H9 (cell line): ENCODE data around the gene DPYSL5. TPM values are rescaled to one million over a fixed set of nuclear protein-coding genes. Genes with fewer than 3 reads are reported as not detected.

Source experiments
- DNase-seq: peaks from one replicate; pipeline ENCODE4 v3.0.0-alpha.2; 2017
- H2AFZ ChIP-seq: one replicate; pipeline ENCODE4 v1.6.1; 2013; ENCODE audit warnings: mild to moderate bottlenecking, low read length, control low read depth, moderate library complexity
- H2AK5ac ChIP-seq: 2 replicates; pipeline ENCODE4 v1.6.1; 2013; ENCODE audit warnings: low read length, control low read depth, mixed read lengths; ENCODE audit not compliant: insufficient read length
- H2BK120ac ChIP-seq: one replicate; pipeline ENCODE4 v1.6.1; 2013; ENCODE audit warnings: low read depth, mild to moderate bottlenecking, low read length, control low read depth, inconsistent platforms; ENCODE audit not compliant: poor library complexity, severe bottlenecking
- H2BK12ac ChIP-seq: 2 replicates; pipeline ENCODE4 v1.6.1; 2013; ENCODE audit warnings: low read length, control low read depth, mixed read lengths, low read depth; ENCODE audit not compliant: insufficient read length
- H2BK15ac ChIP-seq: 2 replicates; pipeline ENCODE4 v1.6.1; 2013; ENCODE audit warnings: low read depth, low read length, control low read depth
- H2BK20ac ChIP-seq: one replicate; pipeline ENCODE4 v1.6.1; 2013; ENCODE audit warnings: low read depth, mild to moderate bottlenecking, low read length, control low read depth, inconsistent platforms; ENCODE audit not compliant: poor library complexity, severe bottlenecking
- H2BK5ac ChIP-seq: 2 replicates; pipeline ENCODE4 v1.6.1; 2013; ENCODE audit warnings: low read length, control low read depth, mixed read lengths; ENCODE audit not compliant: insufficient read length
- H3K14ac ChIP-seq: 2 replicates; pipeline ENCODE4 v1.6.1; 2013; ENCODE audit warnings: low read length, control low read depth; ENCODE audit not compliant: insufficient read depth
- H3K18ac ChIP-seq: 2 replicates; pipeline ENCODE4 v1.6.1; 2013; ENCODE audit warnings: low read depth, mild to moderate bottlenecking, mixed read lengths, low read length, control low read depth; ENCODE audit not compliant: insufficient read length
- H3K23ac ChIP-seq: 2 replicates; pipeline ENCODE4 v1.6.1; 2013; ENCODE audit warnings: low read length, control low read depth, mixed read lengths, low read depth; ENCODE audit not compliant: insufficient read length
- H3K23me2 ChIP-seq: 2 replicates; pipeline ENCODE4 v1.6.1; 2013; ENCODE audit warnings: low read depth, mild to moderate bottlenecking, mixed read lengths, low read length, control low read depth; ENCODE audit not compliant: insufficient read length, poor library complexity, severe bottlenecking
- H3K27ac ChIP-seq: 2 replicates; pipeline ENCODE4 v1.5.1; 2013; ENCODE audit warnings: low read length, control low read depth, mixed read lengths, low read depth; ENCODE audit not compliant: insufficient read length
- H3K27me3 ChIP-seq: 2 replicates; pipeline ENCODE4 v1.6.1; 2013; ENCODE audit warnings: low read length, control low read depth, inconsistent platforms; ENCODE audit not compliant: insufficient read depth
- H3K4ac ChIP-seq: 2 replicates; pipeline ENCODE4 v1.6.1; 2013; ENCODE audit warnings: low read depth, mild to moderate bottlenecking, control low read depth, inconsistent platforms, low read length, moderate library complexity
- H3K4me1 ChIP-seq: 2 replicates; pipeline ENCODE4 v1.6.1; 2013; ENCODE audit warnings: low read length, control low read depth, inconsistent platforms; ENCODE audit not compliant: insufficient read depth
- H3K4me2 ChIP-seq: 2 replicates; pipeline ENCODE4 v1.6.1; 2013; ENCODE audit warnings: low read length, control low read depth, mixed read lengths; ENCODE audit not compliant: insufficient read length, insufficient read depth
- H3K56ac ChIP-seq: 2 replicates; pipeline ENCODE4 v1.6.1; 2013; ENCODE audit warnings: low read depth, mild to moderate bottlenecking, mixed read lengths, low read length, control low read depth; ENCODE audit not compliant: insufficient read length
- H3K79me1 ChIP-seq: 2 replicates; pipeline ENCODE4 v1.6.1; 2013; ENCODE audit warnings: low read depth, mild to moderate bottlenecking, moderate library complexity, low read length, control low read depth, inconsistent platforms; ENCODE audit not compliant: insufficient read depth, poor library complexity, severe bottlenecking
- H3K79me2 ChIP-seq: 2 replicates; pipeline ENCODE4 v1.6.1; 2013; ENCODE audit warnings: low read length, control low read depth, inconsistent platforms; ENCODE audit not compliant: insufficient read depth
- H3K9ac ChIP-seq: 2 replicates; pipeline ENCODE4 v1.6.1; 2013; ENCODE audit warnings: low read length, control low read depth, mixed read lengths; ENCODE audit not compliant: insufficient read length; ENCODE audit errors: extremely low read depth
- H3K9me3 ChIP-seq: one replicate; pipeline ENCODE4 v1.6.1; 2013; ENCODE audit warnings: low read depth, low read length, inconsistent platforms; ENCODE audit not compliant: control insufficient read depth
- H3T11ph ChIP-seq: one replicate; pipeline ENCODE4 v1.6.1; 2013; ENCODE audit warnings: mild to moderate bottlenecking, low read length, control low read depth, inconsistent platforms
- H4K20me1 ChIP-seq: one replicate; pipeline ENCODE4 v1.6.1; 2013; ENCODE audit not compliant: control insufficient read depth, insufficient read length, insufficient read depth
- H4K5ac ChIP-seq: 2 replicates; pipeline ENCODE4 v1.6.1; 2013; ENCODE audit warnings: low read depth, mild to moderate bottlenecking, mixed read lengths, low read length, control low read depth; ENCODE audit not compliant: insufficient read length
- H4K8ac ChIP-seq: replicated peaks from 2 replicates; pipeline ENCODE4 v1.6.1; 2013; ENCODE audit warnings: low read length, control low read depth, mixed read lengths, low read depth; ENCODE audit not compliant: insufficient read length
- H4K91ac ChIP-seq: 2 replicates; pipeline ENCODE4 v1.6.1; 2013; ENCODE audit warnings: low read depth, mild to moderate bottlenecking, moderate library complexity, mixed read lengths, low read length, control low read depth; ENCODE audit not compliant: insufficient read length
- H3K27ac Mint-ChIP-seq, 3 experiments: 2 replicates in 2 of 3; 3 replicates in 1 of 3; pipeline ENCODE4 v1.8.0; 2020 to 2021; ENCODE audit warnings: mixed read lengths in 3 of 3, mild to moderate bottlenecking in 1 of 3, moderate library complexity in 1 of 3
- H3K27me3 Mint-ChIP-seq: 2 replicates; pipeline ENCODE4 v1.8.0; 2021; ENCODE audit warnings: low read depth, mild to moderate bottlenecking, moderate library complexity, mixed read lengths
- H3K36me3 Mint-ChIP-seq, 3 experiments: 2 replicates in 2 of 3; 3 replicates in 1 of 3; pipeline ENCODE4 v1.8.0; 2020 to 2021; ENCODE audit warnings: low read depth in 3 of 3, mixed read lengths in 3 of 3; ENCODE audit not compliant: insufficient read depth in 1 of 3
- H3K4me1 Mint-ChIP-seq, 2 experiments: 2 replicates each; pipeline ENCODE4 v1.8.0; 2020; ENCODE audit warnings: mixed read lengths in 2 of 2
- H3K4me3 Mint-ChIP-seq, 2 experiments: 2 replicates in 1 of 2; 3 replicates in 1 of 2; pipeline ENCODE4 v1.8.0; 2020 to 2021; ENCODE audit warnings: mild to moderate bottlenecking in 2 of 2, mixed read lengths in 2 of 2, moderate library complexity in 1 of 2
- H3K9me3 Mint-ChIP-seq, 2 experiments: 2 replicates in 1 of 2; 3 replicates in 1 of 2; pipeline ENCODE4 v1.8.0; 2020; ENCODE audit warnings: mild to moderate bottlenecking in 2 of 2, mixed read lengths in 2 of 2, moderate library complexity in 1 of 2
- WGBS: extraction: QIAGEN DNeasy Blood & Tissue Kit; methylation state at CpG from one replicate; pipeline ENCODE4 v1.1.7; 2013; ENCODE audit warnings: missing lambda C conversion rate, low lambda C conversion rate, mixed read lengths; ENCODE audit not compliant: insufficient read length; ENCODE audit errors: extremely low coverage; 5-methylcytosine and 5-hydroxymethylcytosine counted together
- total RNA-seq: library from RNA; stranded (reverse); gene quantifications from 2 replicates; pipeline ENCODE4 v1.2.1, GENCODE V29; 2021
- TF ChIP-seq, protein P1 (sequence below): fragments of 200-600 bp; sonication (generic); conservative IDR thresholded peaks from 3 replicates; pipeline ENCODE4 v1.8.0; 2021; ENCODE audit warnings: antibody characterized with exemption, mild to moderate bottlenecking

Gene DPYSL5
- total RNA-seq, 1 experiment from 2014 or later: 6.4 TPM

DNA sequence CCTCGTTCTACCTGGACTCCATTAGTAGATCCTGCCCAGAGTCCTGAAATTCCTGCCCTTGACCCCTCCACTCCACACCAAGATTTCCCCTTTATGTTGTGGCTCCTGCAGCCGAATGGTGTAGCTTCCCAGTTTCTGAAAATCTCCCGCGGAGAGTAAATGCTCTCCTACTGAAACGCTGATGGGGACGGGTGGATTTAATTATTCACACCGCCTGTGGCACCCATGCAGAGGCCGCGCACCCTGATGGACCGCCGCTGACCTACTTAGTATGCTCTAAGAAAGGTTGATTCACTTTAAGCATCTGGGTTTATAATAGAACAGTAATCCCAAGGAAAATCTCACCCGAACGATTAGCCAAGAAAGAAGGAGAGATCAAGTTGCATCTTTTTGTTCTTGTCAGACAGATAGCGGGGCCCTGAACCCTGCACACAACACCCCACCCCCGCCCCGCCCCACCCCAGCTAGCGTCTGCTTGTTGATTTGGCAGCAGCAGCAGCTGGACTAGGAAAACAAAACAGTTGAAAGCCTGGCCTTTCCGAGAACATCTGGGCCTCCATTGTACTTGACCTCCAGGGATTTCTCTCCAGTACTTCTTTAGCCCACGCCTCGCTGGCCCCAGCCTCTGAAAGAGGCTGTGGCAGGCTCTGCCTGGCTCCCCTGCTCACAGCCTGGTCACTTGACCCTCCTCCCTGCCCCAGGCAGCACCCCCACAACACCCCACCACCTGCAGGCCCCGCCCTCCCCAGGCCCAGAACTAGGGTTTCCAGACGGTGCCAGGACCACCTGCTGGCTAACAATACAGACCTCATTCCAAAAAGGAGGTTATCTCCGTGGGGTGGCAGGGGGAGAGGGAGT, 53.6 kb downstream of the DPYSL5 start:
- H2BK5ac ChIP-seq: no peak overlapping the region
- H3K4me3 Mint-ChIP-seq: peak overlapping the region in 1 of 2 experiments; percentile 53; a peak in 3 of 5 replicates
- no peak overlapping the region for H3K4ac ChIP-seq
- H2BK15ac ChIP-seq: no peak overlapping the region
- H3K23ac ChIP-seq: no peak overlapping the region
- DNase-seq: peak; percentile 47
- H4K8ac ChIP-seq: no peak overlapping the region
- no peak overlapping the region for H3K18ac ChIP-seq
- no peak overlapping the region for H2BK20ac ChIP-seq
- H2AFZ ChIP-seq: no peak overlapping the region
- H3K27me3 ChIP-seq: no peaks in the 10 kb centered on the region
- H2BK120ac ChIP-seq: no peak overlapping the region
- peak overlapping the region in 1 of 3 experiments; percentile 69; a peak in 2 of 7 replicates for H3K27ac Mint-ChIP-seq
- no peak overlapping the region for H2AK5ac ChIP-seq
- no peak overlapping the region for H3K27ac ChIP-seq
- H3K4me2 ChIP-seq: no peak overlapping the region
- H2BK12ac ChIP-seq: no peak overlapping the region
- no peak overlapping the region for H3K9ac ChIP-seq
- H3K79me1 ChIP-seq: no peaks in the 10 kb centered on the region
- H3K9me3 Mint-ChIP-seq: no peaks in the 10 kb centered on the region
- no peaks in the 10 kb centered on the region for H3K9me3 ChIP-seq
- H3K56ac ChIP-seq: no peak overlapping the region
- no peak overlapping the region for H4K91ac ChIP-seq
- peaks cover 12% of the 10 kb centered on the region for H3K27me3 Mint-ChIP-seq
- WGBS: no CpG with 5 or more reads among the region's 23 CpGs
- H3K4me1 Mint-ChIP-seq: peaks cover 24 to 36% of the 10 kb centered on the region in 2 experiments
- peaks cover 2% of the 10 kb centered on the region; the same call in 1 of the 2 replicates for H3K4me1 ChIP-seq
- no peak overlapping the region for H3K14ac ChIP-seq
- peaks cover 0 to 6% (median 3%) of the 10 kb centered on the region in 3 experiments; a peak in 1 of 7 replicates for H3K36me3 Mint-ChIP-seq
- no peak overlapping the region for H3T11ph ChIP-seq
- TF ChIP-seq, protein P1, sequence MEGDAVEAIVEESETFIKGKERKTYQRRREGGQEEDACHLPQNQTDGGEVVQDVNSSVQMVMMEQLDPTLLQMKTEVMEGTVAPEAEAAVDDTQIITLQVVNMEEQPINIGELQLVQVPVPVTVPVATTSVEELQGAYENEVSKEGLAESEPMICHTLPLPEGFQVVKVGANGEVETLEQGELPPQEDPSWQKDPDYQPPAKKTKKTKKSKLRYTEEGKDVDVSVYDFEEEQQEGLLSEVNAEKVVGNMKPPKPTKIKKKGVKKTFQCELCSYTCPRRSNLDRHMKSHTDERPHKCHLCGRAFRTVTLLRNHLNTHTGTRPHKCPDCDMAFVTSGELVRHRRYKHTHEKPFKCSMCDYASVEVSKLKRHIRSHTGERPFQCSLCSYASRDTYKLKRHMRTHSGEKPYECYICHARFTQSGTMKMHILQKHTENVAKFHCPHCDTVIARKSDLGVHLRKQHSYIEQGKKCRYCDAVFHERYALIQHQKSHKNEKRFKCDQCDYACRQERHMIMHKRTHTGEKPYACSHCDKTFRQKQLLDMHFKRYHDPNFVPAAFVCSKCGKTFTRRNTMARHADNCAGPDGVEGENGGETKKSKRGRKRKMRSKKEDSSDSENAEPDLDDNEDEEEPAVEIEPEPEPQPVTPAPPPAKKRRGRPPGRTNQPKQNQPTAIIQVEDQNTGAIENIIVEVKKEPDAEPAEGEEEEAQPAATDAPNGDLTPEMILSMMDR: no peak
- H4K20me1 ChIP-seq: no peaks in the 10 kb centered on the region
- no peaks in the 10 kb centered on the region for H3K79me2 ChIP-seq
- H3K23me2 ChIP-seq: no peaks in the 10 kb centered on the region
- no peak overlapping the region for H4K5ac ChIP-seq
